HCT116 (cell line): ENCODE measurements around the gene DND1. TPM values are rescaled to one million over a fixed set of nuclear protein-coding genes. Genes with fewer than 3 reads are reported as not detected.
"Not testable (repeated sequence)": the region's sequence is repeated elsewhere in the genome, so short reads cannot be mapped to it uniquely, and the experiment has no call there.

Experiments
- ATAC-seq: fragments of 200-7000 bp; cut with Tn5 transposase; 2 replicates; pipeline ENCODE4 v1.9.1; 2020; ENCODE audit warnings: mild to moderate bottlenecking, moderate library complexity
- BruUV-seq: library from RNA; stranded (reverse); fragments of 400-500 nt; replicated peaks from 2 replicates; lab custom pipeline; 2021; lab: Mats Ljungman, UMichigan
- CTCF ChIA-PET: fragments of 300-600 bp; sonication (Branson Sonifier 250); formaldehyde crosslinking; loops from one replicate; lab custom pipeline; 2021; ENCODE audit warnings: antibody characterized with exemption; lab: Charles Lee
- POLR2A ChIA-PET: fragments of 300-600, 350-600 bp; sonication (Branson Sonifier 250); formaldehyde crosslinking; loops from one replicate; lab custom pipeline; 2021; ENCODE audit warnings: antibody characterized with exemption; lab: Charles Lee
- RAD21 ChIA-PET, 2 experiments: fragments of 300-600 bp; sonication (Branson Sonifier 250); formaldehyde crosslinking; loops; one replicate each; lab custom pipeline; 2023; ENCODE audit warnings: low total read pairs in 2 of 2; ENCODE audit not compliant: uncharacterized antibody in 2 of 2, unreplicated experiment in 2 of 2, low non-redundant PET in 1 of 2; lab: Charles Lee
- DNase-seq: peaks from one replicate; pipeline ENCODE4 v3.0.0-alpha.2; 2010; ENCODE audit warnings: low read depth, low spot score
- H2AFZ ChIP-seq: fragments of 200-600 bp; shearing (Covaris generic), sonication (generic); 2 replicates; pipeline ENCODE4 v1.6.1; 2017; ENCODE audit warnings: low read depth, mixed run types, mixed read lengths, antibody characterized with exemption, low read length; ENCODE audit not compliant: poor library complexity, severe bottlenecking
- H3K27ac ChIP-seq: 2 replicates; pipeline ENCODE4 v1.5.1; 2012; ENCODE audit warnings: low read depth, low read length
- H3K27me3 ChIP-seq: fragments of 200-600 bp; sonication (generic); 2 replicates; pipeline ENCODE4 v1.6.1; 2016; ENCODE audit warnings: mixed run types, low read length, mixed read lengths; ENCODE audit not compliant: insufficient read depth
- H3K36me3 ChIP-seq, 2 experiments: fragments of 200-500 bp in 1 of 2; fragments of 200-600 bp in 1 of 2; sonication (Bioruptor generic) in 1 of 2; sonication (generic) in 1 of 2; 2 replicates each; pipeline versions ENCODE4 v1.5.1 to v1.6.1; 2014 to 2016; ENCODE audit warnings: low read length in 2 of 2, inconsistent platforms in 1 of 2, mixed read lengths in 1 of 2, mixed run types in 1 of 2; ENCODE audit not compliant: insufficient read depth in 2 of 2, control insufficient read depth in 1 of 2
- H3K4me1 ChIP-seq, 2 experiments: fragments of 200-600 bp in 1 of 2; sonication (generic) in 1 of 2; 2 replicates each; pipeline versions ENCODE4 v1.5.1 to v1.6.1; 2012 to 2017; ENCODE audit warnings: low read length in 2 of 2, inconsistent platforms in 1 of 2, mild to moderate bottlenecking in 1 of 2, mixed read lengths in 1 of 2, mixed run types in 1 of 2, moderate library complexity in 1 of 2; ENCODE audit not compliant: insufficient read depth in 2 of 2, control insufficient read depth in 1 of 2
- H3K4me2 ChIP-seq: fragments of 200-600 bp; sonication (generic); 2 replicates; pipeline ENCODE4 v1.6.1; 2017; ENCODE audit warnings: mixed run types, low read length, mixed read lengths
- H3K4me3 ChIP-seq, 2 experiments: fragments of 200-600 bp in 1 of 2; sonication (generic) in 1 of 2; replicated peaks in 1 of 2; 2 replicates each; pipeline ENCODE4 v1.5.1; 2011 to 2016; ENCODE audit warnings: low read length in 2 of 2, control low read depth in 1 of 2, low read depth in 1 of 2, mild to moderate bottlenecking in 1 of 2, mixed read lengths in 1 of 2, mixed run types in 1 of 2
- H3K79me2 ChIP-seq: fragments of 200-600 bp; sonication (generic); 2 replicates; pipeline ENCODE4 v1.6.1; 2017; ENCODE audit warnings: mild to moderate bottlenecking, mixed run types, low read length, moderate library complexity, mixed read lengths; ENCODE audit not compliant: insufficient read depth
- H3K9ac ChIP-seq: fragments of 200-600 bp; sonication (generic); 2 replicates; pipeline ENCODE4 v1.6.1; 2016; ENCODE audit warnings: low read length, mixed read lengths
- H3K9me2 ChIP-seq: fragments of 200-600 bp; sonication (generic), shearing (Covaris generic); 2 replicates; pipeline ENCODE4 v1.6.1; 2017; ENCODE audit warnings: mixed run types, mild to moderate bottlenecking, moderate library complexity; ENCODE audit not compliant: insufficient read depth
- H3K9me3 ChIP-seq, 2 experiments: fragments of 200-500 bp in 1 of 2; fragments of 200-600 bp in 1 of 2; sonication (Bioruptor generic) in 1 of 2; sonication (generic) in 1 of 2; 2 replicates each; pipeline ENCODE4 v1.6.1; 2014 to 2017; ENCODE audit warnings: low read length in 2 of 2, mixed read lengths in 2 of 2, inconsistent platforms in 1 of 2, low read depth in 1 of 2, mild to moderate bottlenecking in 1 of 2, mixed run types in 1 of 2, moderate library complexity in 1 of 2; ENCODE audit not compliant: control insufficient read depth in 1 of 2, insufficient read depth in 1 of 2
- H4K20me1 ChIP-seq: fragments of 200-600 bp; sonication (generic), shearing (Covaris generic); 2 replicates; pipeline ENCODE4 v1.6.1; 2017; ENCODE audit warnings: mixed run types, mild to moderate bottlenecking, moderate library complexity; ENCODE audit not compliant: insufficient read depth
- ATF3 ChIP-seq: IDR thresholded peaks from 2 replicates; pipeline ENCODE4 v1.6.1; 2012
- CTCF ChIP-seq, 3 experiments: fragments of 200-600 bp in 1 of 3; sonication (generic) in 1 of 3; IDR thresholded peaks in 2 of 3; conservative IDR thresholded peaks in 1 of 3; 2 replicates each; pipeline ENCODE4 v1.5.1; 2012 to 2017; ENCODE audit warnings: low read depth in 2 of 3, low read length in 2 of 3, antibody characterized with exemption in 1 of 3, borderline replicate concordance in 1 of 3, control low read depth in 1 of 3, mild to moderate bottlenecking in 1 of 3, mixed read lengths in 1 of 3, mixed run types in 1 of 3, moderate library complexity in 1 of 3; ENCODE audit not compliant: insufficient read depth in 1 of 3
- EGR1 ChIP-seq: IDR thresholded peaks from 2 replicates; pipeline ENCODE4 v1.6.1; 2012; ENCODE audit warnings: low read depth
- ELF1 ChIP-seq: IDR thresholded peaks from 2 replicates; pipeline ENCODE4 v1.6.1; 2012; ENCODE audit warnings: low read depth, borderline replicate concordance
- EZH2 ChIP-seq: fragments of 200-600 bp; sonication (generic); IDR thresholded peaks from 2 replicates; pipeline ENCODE4 v1.6.1; 2017; ENCODE audit warnings: antibody characterized with exemption, mixed run types
- FOSL1 ChIP-seq: IDR thresholded peaks from 2 replicates; pipeline ENCODE4 v1.6.1; 2012; ENCODE audit warnings: low read depth
- MAX ChIP-seq: IDR thresholded peaks from 2 replicates; pipeline ENCODE4 v1.6.1; 2012
- POLR2A ChIP-seq: IDR thresholded peaks from 2 replicates; pipeline ENCODE4 v1.7.0; 2011; ENCODE audit warnings: borderline replicate concordance; ENCODE audit not compliant: insufficient read depth, insufficient read length; ENCODE audit errors: extremely low read depth
- POLR2AphosphoS5 ChIP-seq: IDR thresholded peaks from 2 replicates; pipeline ENCODE4 v1.6.1; 2011; ENCODE audit warnings: mild to moderate bottlenecking, low read depth, low read length, moderate library complexity
- REST ChIP-seq: IDR thresholded peaks from 2 replicates; pipeline ENCODE4 v1.6.1; 2012; ENCODE audit warnings: low read depth
- SP1 ChIP-seq: IDR thresholded peaks from 2 replicates; pipeline ENCODE4 v1.6.1; 2012; ENCODE audit warnings: low read depth
- ZBTB33 ChIP-seq: IDR thresholded peaks from 2 replicates; pipeline ENCODE4 v1.6.1; 2011; ENCODE audit warnings: mild to moderate bottlenecking, low read length, moderate library complexity; ENCODE audit not compliant: insufficient replicate concordance; ENCODE audit errors: extremely low read depth
- ZNF274 ChIP-seq: fragments of 200-500 bp; sonication (Bioruptor generic); IDR thresholded peaks from 2 replicates; pipeline ENCODE4 v1.6.1; 2014; ENCODE audit warnings: mild to moderate bottlenecking, low read depth, low read length, inconsistent platforms
- intact Hi-C: fragments of 100-400 bp; cut with micrococcal nuclease; formaldehyde crosslinking; loops from 2 replicates; pipeline ENCODE4 v1.10.0; 2022
- total RNA-seq: library from RNA; stranded (reverse); gene quantifications from one replicate; pipeline ENCODE4 v1.2.1, GENCODE V29; 2021; ENCODE audit not compliant: unreplicated experiment

Gene DND1
- total RNA-seq, 1 experiment from 2014 or later = 2.3 TPM

GRCh38 chr5:140623061-140623460 lies 50.3 kb downstream of the DND1 start:
- H3K4me3 ChIP-seq, H2AFZ ChIP-seq, H3K9me2 ChIP-seq, DNase-seq, RAD21 ChIA-PET, ATAC-seq, H3K9me3 ChIP-seq, H3K27ac ChIP-seq, CTCF ChIA-PET, H3K36me3 ChIP-seq, H3K4me1 ChIP-seq, H3K9ac ChIP-seq, H3K4me2 ChIP-seq, H3K27me3 ChIP-seq, intact Hi-C loops, H3K79me2 ChIP-seq, POLR2A ChIA-PET, H4K20me1 ChIP-seq, BruUV-seq: not testable (repeated sequence)

GRCh38 chr5:140622301-140622700 lies 51.1 kb downstream of the DND1 start:
- DNase-seq = no peak
- no peak overlapping the region for H3K9ac ChIP-seq
- H3K9me3 ChIP-seq = no peaks in the 10 kb centered on the region
- H3K27me3 ChIP-seq = no peaks in the 10 kb centered on the region
- H3K36me3 ChIP-seq = no peaks in the 10 kb centered on the region
- no peak for ATAC-seq
- CTCF ChIA-PET = no interaction called here
- RAD21 ChIA-PET = no interaction called here
- BruUV-seq = no TSS peak
- peaks cover 0 to 9% of the 10 kb centered on the region in 2 experiments; a peak in 2 of 4 replicates for H3K4me1 ChIP-seq
- intact Hi-C loops = no loop called here
- POLR2A ChIA-PET = no interaction called here
- no peak overlapping the region for H2AFZ ChIP-seq
- no peak overlapping the region for H3K4me2 ChIP-seq
- H4K20me1 ChIP-seq = no peaks in the 10 kb centered on the region
- no peak overlapping the region for H3K4me3 ChIP-seq
- no peak overlapping the region for H3K27ac ChIP-seq
- no peaks in the 10 kb centered on the region for H3K79me2 ChIP-seq
- no peaks in the 10 kb centered on the region for H3K9me2 ChIP-seq
- TF ChIP-seq ZNF274 (no peak), EZH2 (no peak), ELF1 (no peak), POLR2A (no peak), POLR2AphosphoS5 (no peak), ZBTB33 (no peak), SP1 (no peak), EGR1 (no peak), REST (no peak), FOSL1 (no peak), MAX (no peak), ATF3 (no peak), CTCF (IDR thresholded peaks at IDR 0.05 in 2 of 3, conservative IDR thresholded peaks at IDR 0.05 in 1 of 3; ENCODE audit: borderline replicate concordance in 1 of 3, insufficient read depth in 1 of 3, low read depth in 2 of 3, low read length in 2 of 3) (no peak)
